Upper lobe of left lung (tissue), 6 donors: ENCODE data around the gene CAMK4. TPM values are rescaled to one million over a fixed set of nuclear protein-coding genes. Genes with fewer than 3 reads are reported as not detected.

Experiments
- ATAC-seq, 2 donors: fragments of 200-7000 bp; cut with Tn5 transposase; one replicate each; pipeline ENCODE4 v1.9.1; 2022; ENCODE audit warnings: mild to moderate bottlenecking in 2 of 2, moderate library complexity in 2 of 2; ENCODE audit not compliant: low FRiP score in 2 of 2
- DNase-seq, 2 donors: peaks; one replicate each; pipeline ENCODE4 v3.0.0-alpha.2; 2019 to 2020
- H3K27ac ChIP-seq, 4 donors: fragments of 200-600 bp; sonication (generic); one replicate each; pipeline ENCODE4 v1.5.1; 2016 to 2019
- H3K27me3 ChIP-seq, 4 donors: fragments of 200-600 bp; sonication (generic); one replicate each; pipeline ENCODE4 v1.5.1; 2017 to 2019
- H3K36me3 ChIP-seq, 4 donors: fragments of 200-600 bp; sonication (generic); one replicate each; pipeline ENCODE4 v1.5.1; 2016 to 2019
- H3K4me1 ChIP-seq, 4 donors: fragments of 200-600 bp; sonication (generic); one replicate each; pipeline ENCODE4 v1.5.1; 2018 to 2019
- H3K4me3 ChIP-seq, 4 donors: fragments of 200-600 bp; sonication (generic); one replicate each; pipeline ENCODE4 v1.5.1; 2017 to 2019; ENCODE audit warnings: mild to moderate bottlenecking in 2 of 4, moderate library complexity in 1 of 4
- H3K9me3 ChIP-seq, 4 donors: fragments of 200-600 bp; sonication (generic); one replicate each; pipeline ENCODE4 v1.5.1; 2018 to 2019
- CTCF ChIP-seq, 6 experiments: fragments of 450-650 bp in 4 of 6; fragments of 200-600 bp in 2 of 6; sonication (generic) in 2 of 6; IDR thresholded peaks; one replicate each; pipeline ENCODE4 v1.5.1; 2016 to 2019; ENCODE audit warnings: antibody characterized with exemption in 6 of 6
- EP300 ChIP-seq, 4 donors: sonication (generic); formaldehyde crosslinking; IDR thresholded peaks; one replicate each; pipeline ENCODE4 v1.5.1; 2017; ENCODE audit warnings: antibody characterized with exemption in 4 of 4, control low read depth in 2 of 4
- POLR2A ChIP-seq, 4 donors: fragments of 450-650 bp; IDR thresholded peaks; one replicate each; pipeline ENCODE4 v1.5.1; 2016 to 2017; ENCODE audit warnings: antibody characterized with exemption in 4 of 4, mild to moderate bottlenecking in 2 of 4
- POLR2AphosphoS5 ChIP-seq, 2 donors: sonication (generic); formaldehyde crosslinking; IDR thresholded peaks; one replicate each; pipeline ENCODE4 v1.5.1; 2017; ENCODE audit warnings: antibody characterized with exemption in 2 of 2
- WGBS, 2 donors: methylation state at CpG; one replicate each; pipeline ENCODE4 v1.1.5; 2017 to 2018; 5-methylcytosine and 5-hydroxymethylcytosine counted together
- total RNA-seq, 6 donors: library from RNA; depleted of rRNA in 4 of 6; stranded (reverse); fragments of >200 nt in 4 of 6; gene quantifications; one replicate each; pipeline versions ENCODE4 v1.1.0 to v1.2.1, GENCODE V29; 2016 to 2021
- donor health status: DM: no; HTN: no; CAD: no; lungs with moderate emphysema.
- donor health status: DM: no; HTN: yes; CAD: no; lungs with severe emphysema.

The CAMK4 gene
- total RNA-seq, 6 donors from 2014 or later, result 1.8 to 36.7 (median 2.2) TPM

DNA sequence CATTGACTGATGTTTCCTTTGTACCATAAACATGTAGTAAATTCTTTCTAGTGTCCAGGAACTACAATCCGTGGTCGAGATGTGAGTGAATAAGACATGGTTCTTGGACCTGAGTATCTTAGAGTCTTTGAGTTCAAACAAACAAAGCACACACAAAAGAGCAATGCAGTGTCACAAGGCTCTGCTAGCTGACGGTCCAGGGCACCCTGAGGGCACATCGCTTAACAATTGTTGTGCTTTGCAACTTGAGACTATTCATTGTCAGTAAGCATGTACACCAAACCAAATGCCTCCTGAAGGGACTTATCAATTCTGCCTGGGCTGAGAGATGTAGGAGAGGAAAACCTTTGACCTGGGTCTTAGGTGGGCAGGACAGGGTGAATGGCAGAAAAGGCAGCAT lies 84.8 kb downstream of the CAMK4 start:
- no peak for DNase-seq

GRCh38 chr5:111309384-111309783 lies 85.2 kb downstream of the CAMK4 start:
- Histone ChIP-seq H3K27ac (no peak overlapping the region), H3K4me1 (no peaks in the 10 kb centered on the region), H3K9me3 (no peaks in the 10 kb centered on the region), H3K36me3 (no peaks in the 10 kb centered on the region), H3K27me3 (no peaks in the 10 kb centered on the region), H3K4me3 (no peak overlapping the region)
- no peak for TF ChIP-seq POLR2A (IDR thresholded peaks at IDR 0.05)
- no peak for TF ChIP-seq EP300 (IDR thresholded peaks at IDR 0.05)
- no peak for TF ChIP-seq CTCF (IDR thresholded peaks at IDR 0.05)
- TF ChIP-seq POLR2AphosphoS5 (IDR thresholded peaks at IDR 0.05), result no peak
- WGBS, 2 donors, result 94 to 95% methylated on average over 2 of the region's 2 CpGs
- no peak for DNase-seq
- ATAC-seq, result no peak

More for the DNA sequence above, 84.8 kb downstream of the CAMK4 start:
- no peaks in the 10 kb centered on the region for H3K9me3 ChIP-seq
- no peak for ATAC-seq
- H3K4me1 ChIP-seq, result no peaks in the 10 kb centered on the region
- 53 to 59% methylated on average over 4 of the region's 4 CpGs for WGBS, 2 donors
- H3K27me3 ChIP-seq, result no peaks in the 10 kb centered on the region
- H3K27ac ChIP-seq, result no peak overlapping the region
- H3K36me3 ChIP-seq, result no peaks in the 10 kb centered on the region
- no peak overlapping the region for H3K4me3 ChIP-seq
- TF ChIP-seq POLR2A (IDR thresholded peaks at IDR 0.05), result no peak
- no peak for TF ChIP-seq POLR2AphosphoS5 (IDR thresholded peaks at IDR 0.05)
- no peak for TF ChIP-seq EP300 (IDR thresholded peaks at IDR 0.05)
- no peak for TF ChIP-seq CTCF (IDR thresholded peaks at IDR 0.05)

GRCh38 chr5:111310711-111311620 lies 86.8 kb downstream of the CAMK4 start:
- TF ChIP-seq EP300 (IDR thresholded peaks at IDR 0.05) (no peak), CTCF (IDR thresholded peaks at IDR 0.05) (no peak), POLR2AphosphoS5 (IDR thresholded peaks at IDR 0.05) (no peak), POLR2A (IDR thresholded peaks at IDR 0.05) (no peak)
- no peak overlapping the region for H3K27ac ChIP-seq
- 87 to 94% methylated on average over 6 of the region's 6 CpGs for WGBS, 2 donors
- DNase-seq (no peak), ATAC-seq (no peak)
- H3K4me3 ChIP-seq, result no peak overlapping the region
- no peaks in the 10 kb centered on the region for H3K36me3 ChIP-seq
- H3K9me3 ChIP-seq, result no peaks in the 10 kb centered on the region
- H3K27me3 ChIP-seq, result no peaks in the 10 kb centered on the region
- H3K4me1 ChIP-seq, result no peaks in the 10 kb centered on the region

GRCh38 chr5:111311666-111312065 lies 87.5 kb downstream of the CAMK4 start:
- Histone ChIP-seq H3K4me3 (no peak overlapping the region), H3K27ac (no peak overlapping the region), H3K4me1 (no peaks in the 10 kb centered on the region), H3K27me3 (no peaks in the 10 kb centered on the region), H3K36me3 (no peaks in the 10 kb centered on the region), H3K9me3 (no peaks in the 10 kb centered on the region)
- ATAC-seq (no peak), DNase-seq (no peak)
- TF ChIP-seq POLR2AphosphoS5 (IDR thresholded peaks at IDR 0.05) (no peak), CTCF (IDR thresholded peaks at IDR 0.05) (no peak), POLR2A (IDR thresholded peaks at IDR 0.05) (no peak), EP300 (IDR thresholded peaks at IDR 0.05) (no peak)
- 60 to 65% methylated on average over 1 of the region's 1 CpG for WGBS, 2 donors
